ENCODE data around the gene PELO. TPM values are rescaled to one million over a fixed set of nuclear protein-coding genes. Genes with fewer than 3 reads are reported as not detected.

The PELO gene
- polyA plus RNA-seq, 1 of the 3 experiments (the other 2 are of a cell fraction), result 10.7 TPM

- 93% methylated on average over 2 of the region's 2 CpGs for WGBS (ENCODE audit: low lambda C conversion rate)
- H3K4me2 ChIP-seq, result peak overlapping the region; percentile 66; the same call in 1 of the 2 replicates
Measured at GRCh38 chr5:52789851-52790250, 2.1 kb downstream of the PELO start.

GRCh38 chr5:52791366-52791765 lies 3.6 kb downstream of the PELO start:
- Histone ChIP-seq H3K4me2 (no peak overlapping the region), H3K27me3 (ENCODE audit: insufficient read depth) (no peaks in the 10 kb centered on the region), H3K9ac (no peak overlapping the region), H2AFZ (ENCODE audit: low read depth) (no peak overlapping the region), H3K27ac (ENCODE audit: low read depth in 2 of 2, low read length in 1 of 2) (no peak overlapping the region; a peak in 1 of 4 replicates), H3K4me3 (ENCODE audit: low read depth in 2 of 2, low read length in 1 of 2) (no peak overlapping the region), H3K9me3 (no peaks in the 10 kb centered on the region), H3K4me1 (ENCODE audit: control insufficient read depth in 1 of 2, insufficient read depth in 2 of 2, low read depth in 1 of 2, low read length in 1 of 2) (peaks cover 5 to 15% of the 10 kb centered on the region in 2 experiments; a peak in 2 of 4 replicates), H3K9me2 (no peaks in the 10 kb centered on the region), H3K79me2 (ENCODE audit: insufficient read depth) (peaks cover 33% of the 10 kb centered on the region; the same call in 1 of the 2 replicates), H3K36me3 (replicated peaks in 1 of 2; ENCODE audit: control insufficient read depth in 1 of 2, insufficient read depth in 2 of 2, low read length in 1 of 2) (peaks cover 3 to 8% of the 10 kb centered on the region in 2 experiments), H4K20me1 (ENCODE audit: insufficient read depth) (no peaks in the 10 kb centered on the region), H3F3A (replicated peaks; ENCODE audit: insufficient read depth) (peaks cover 9% of the 10 kb centered on the region)
- no peak for DNase-seq
- ChIA-PET CTCF (interaction anchor here (1.2 kb wide), 1 partner anchor 51 kb away, joined by 5 read pairs; no protein-coding TSS in a partner anchor), POLR2A (no interaction called here)
- 84% methylated on average over 1 of the region's 1 CpG for WGBS (ENCODE audit: low lambda C conversion rate)
- no peak for TF ChIP-seq ZBTB33 (IDR thresholded peaks at IDR 0.05; ENCODE audit: borderline replicate concordance, low read depth)
- no peak for TF ChIP-seq IRF3 (IDR thresholded peaks at IDR 0.05; ENCODE audit: low read depth, low read length)
- TF ChIP-seq PBX3 (IDR thresholded peaks at IDR 0.05), result no peak
- TF ChIP-seq RAD21 (IDR thresholded peaks at IDR 0.05; ENCODE audit: low read length), result no peak
- no peak for TF ChIP-seq USF2 (IDR thresholded peaks at IDR 0.05; ENCODE audit: borderline replicate concordance, low read depth, low read length)
- TF ChIP-seq POLR2AphosphoS5 (IDR thresholded peaks at IDR 0.05; ENCODE audit: low read depth, low read length), result no peak

More at GRCh38 chr5:52789851-52790250, 2.1 kb downstream of the PELO start:
- no peaks in the 10 kb centered on the region for H4K20me1 ChIP-seq (ENCODE audit: insufficient read depth)
- no peak overlapping the region for H3K9ac ChIP-seq
- peaks cover 9% of the 10 kb centered on the region for H3F3A ChIP-seq (replicated peaks; ENCODE audit: insufficient read depth)
- ChIA-PET CTCF (interaction anchor here (1.1 to 1.6 kb wide), 4 partner anchors 12 to 126 kb away, joined by 4 to 9 read pairs (median 5); no protein-coding TSS in a partner anchor), POLR2A (interaction anchor here (1.4 kb wide), 1 partner anchor 10 kb away, joined by 3 read pairs; no protein-coding TSS in a partner anchor)
- no peak for DNase-seq
- peaks cover 3% of the 10 kb centered on the region in 2 experiments for H3K36me3 ChIP-seq (replicated peaks in 1 of 2; ENCODE audit: control insufficient read depth in 1 of 2, insufficient read depth in 2 of 2, low read length in 1 of 2)
- peaks cover 32% of the 10 kb centered on the region; the same call in 1 of the 2 replicates for H3K79me2 ChIP-seq (ENCODE audit: insufficient read depth)
- H2AFZ ChIP-seq (ENCODE audit: low read depth), result no peak overlapping the region
- TF ChIP-seq TAF1 (IDR thresholded peaks at IDR 0.05; ENCODE audit: borderline replicate concordance, low read depth, low read length) (no peak), NRF1 (IDR thresholded peaks at IDR 0.05; ENCODE audit: low read depth, low read length) (no peak), GABPA (IDR thresholded peaks at IDR 0.05; ENCODE audit: low read depth) (no peak), ELF1 (IDR thresholded peaks at IDR 0.05) (no peak), MAX (IDR thresholded peaks at IDR 0.05; ENCODE audit: low read depth) (no peak), RCOR1 (IDR thresholded peaks at IDR 0.05; ENCODE audit: low read length) (no peak), REST (IDR thresholded peaks at IDR 0.05; ENCODE audit: low read depth, low read length) (no peak), FOSL2 (IDR thresholded peaks at IDR 0.05; ENCODE audit: borderline replicate concordance, low read depth) (no peak), TEAD4 (IDR thresholded peaks at IDR 0.05; ENCODE audit: borderline replicate concordance, insufficient read depth) (no peak), RFX5 (IDR thresholded peaks at IDR 0.05; ENCODE audit: low read length) (no peak), FOXJ3 (CRISPR knock-in tag; IDR thresholded peaks at IDR 0.05) (no peak)
- no peaks in the 10 kb centered on the region for H3K27me3 ChIP-seq (ENCODE audit: insufficient read depth)
- no peaks in the 10 kb centered on the region for H3K9me3 ChIP-seq
- H3K9me2 ChIP-seq, result no peaks in the 10 kb centered on the region
- H3K4me1 ChIP-seq (ENCODE audit: control insufficient read depth in 1 of 2, insufficient read depth in 2 of 2, low read depth in 1 of 2, low read length in 1 of 2), result peaks cover 5 to 15% of the 10 kb centered on the region in 2 experiments; a peak in 2 of 4 replicates
- H3K27ac ChIP-seq (ENCODE audit: low read depth in 2 of 2, low read length in 1 of 2), result peak overlapping the region in 1 of 2 experiments; percentile 97; a peak in 2 of 4 replicates
- peak overlapping the region; percentile 80 to 87; a peak in 3 of 4 replicates for H3K4me3 ChIP-seq (ENCODE audit: low read depth in 2 of 2, low read length in 1 of 2)
